DND-41 (cell line): ENCODE measurements around the gene CYP11A1.

ENCODE experiments used
- EZH2 ChIP-seq: IDR thresholded peaks from 3 replicates; pipeline ENCODE4 v1.6.1; 2012; ENCODE audit warnings: borderline replicate concordance, low read depth, mild to moderate bottlenecking, moderate library complexity, low read length, inconsistent platforms; ENCODE audit not compliant: severe bottlenecking
- TF ChIP-seq, protein P1 (sequence below): IDR thresholded peaks from 2 replicates; pipeline ENCODE4 v1.5.1; 2012; ENCODE audit warnings: borderline replicate concordance, low read length, moderate library complexity, mild to moderate bottlenecking; ENCODE audit not compliant: poor library complexity, severe bottlenecking; ENCODE audit errors: extremely low read depth

DNA sequence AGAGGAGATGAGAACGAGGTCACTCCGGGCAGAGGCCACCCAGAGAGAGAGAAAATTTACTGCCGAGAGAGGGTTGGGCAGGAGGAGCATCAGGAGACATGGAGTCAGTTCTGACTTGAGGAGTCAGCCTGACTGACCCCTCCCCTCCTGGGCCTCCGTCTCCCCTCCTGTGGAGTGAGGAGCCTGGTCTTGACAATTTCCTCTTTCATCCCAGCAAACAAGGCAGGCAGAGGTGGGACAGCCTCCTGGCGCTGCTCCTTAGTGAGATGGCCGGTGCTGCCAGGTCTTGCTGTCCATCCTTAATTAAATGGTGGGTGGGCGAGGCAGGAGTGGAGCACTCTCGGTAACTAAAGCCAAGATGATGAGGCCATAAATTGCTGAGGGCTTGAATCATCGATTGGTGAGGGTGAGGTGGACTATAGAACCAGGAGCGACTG lies 60.6 kb downstream of the CYP11A1 start:
- TF ChIP-seq EZH2: no peak
- TF ChIP-seq, protein P1, sequence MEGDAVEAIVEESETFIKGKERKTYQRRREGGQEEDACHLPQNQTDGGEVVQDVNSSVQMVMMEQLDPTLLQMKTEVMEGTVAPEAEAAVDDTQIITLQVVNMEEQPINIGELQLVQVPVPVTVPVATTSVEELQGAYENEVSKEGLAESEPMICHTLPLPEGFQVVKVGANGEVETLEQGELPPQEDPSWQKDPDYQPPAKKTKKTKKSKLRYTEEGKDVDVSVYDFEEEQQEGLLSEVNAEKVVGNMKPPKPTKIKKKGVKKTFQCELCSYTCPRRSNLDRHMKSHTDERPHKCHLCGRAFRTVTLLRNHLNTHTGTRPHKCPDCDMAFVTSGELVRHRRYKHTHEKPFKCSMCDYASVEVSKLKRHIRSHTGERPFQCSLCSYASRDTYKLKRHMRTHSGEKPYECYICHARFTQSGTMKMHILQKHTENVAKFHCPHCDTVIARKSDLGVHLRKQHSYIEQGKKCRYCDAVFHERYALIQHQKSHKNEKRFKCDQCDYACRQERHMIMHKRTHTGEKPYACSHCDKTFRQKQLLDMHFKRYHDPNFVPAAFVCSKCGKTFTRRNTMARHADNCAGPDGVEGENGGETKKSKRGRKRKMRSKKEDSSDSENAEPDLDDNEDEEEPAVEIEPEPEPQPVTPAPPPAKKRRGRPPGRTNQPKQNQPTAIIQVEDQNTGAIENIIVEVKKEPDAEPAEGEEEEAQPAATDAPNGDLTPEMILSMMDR: no peak
